Kidney epithelial cell (primary cell): ENCODE results near the gene LRRC7. TPM values are rescaled to one million over a fixed set of nuclear protein-coding genes. Genes with fewer than 3 reads are reported as not detected.

Experiments used
- DNase-seq: peaks from one replicate; pipeline ENCODE4 v3.0.0-alpha.2; 2010; ENCODE audit warnings: low read depth
- H3K27me3 ChIP-seq: 2 replicates; pipeline ENCODE4 v1.6.0; 2011; ENCODE audit warnings: low read length; ENCODE audit not compliant: control insufficient read depth, insufficient read depth
- H3K36me3 ChIP-seq: 2 replicates; pipeline ENCODE4 v1.5.1; 2011; ENCODE audit warnings: low read length; ENCODE audit not compliant: control insufficient read depth, insufficient read depth
- H3K4me3 ChIP-seq: 2 replicates; pipeline ENCODE4 v1.5.1; 2011; ENCODE audit warnings: low read depth, mild to moderate bottlenecking, control low read depth, low read length
- total RNA-seq: library from RNA; depleted of rRNA; stranded (reverse); fragments of >200 nt; gene quantifications from 2 replicates; pipeline ENCODE4 v1.2.3, GENCODE V29; 2015
- TF ChIP-seq, protein P1 (sequence below): IDR thresholded peaks from 2 replicates; pipeline ENCODE4 v1.5.1; 2011; ENCODE audit warnings: mild to moderate bottlenecking, moderate library complexity, low read length, control low read depth, inconsistent platforms; ENCODE audit not compliant: insufficient read depth, poor library complexity, severe bottlenecking

Gene LRRC7
- total RNA-seq, 1 donor from 2014 or later, result 0.04 TPM

DNA sequence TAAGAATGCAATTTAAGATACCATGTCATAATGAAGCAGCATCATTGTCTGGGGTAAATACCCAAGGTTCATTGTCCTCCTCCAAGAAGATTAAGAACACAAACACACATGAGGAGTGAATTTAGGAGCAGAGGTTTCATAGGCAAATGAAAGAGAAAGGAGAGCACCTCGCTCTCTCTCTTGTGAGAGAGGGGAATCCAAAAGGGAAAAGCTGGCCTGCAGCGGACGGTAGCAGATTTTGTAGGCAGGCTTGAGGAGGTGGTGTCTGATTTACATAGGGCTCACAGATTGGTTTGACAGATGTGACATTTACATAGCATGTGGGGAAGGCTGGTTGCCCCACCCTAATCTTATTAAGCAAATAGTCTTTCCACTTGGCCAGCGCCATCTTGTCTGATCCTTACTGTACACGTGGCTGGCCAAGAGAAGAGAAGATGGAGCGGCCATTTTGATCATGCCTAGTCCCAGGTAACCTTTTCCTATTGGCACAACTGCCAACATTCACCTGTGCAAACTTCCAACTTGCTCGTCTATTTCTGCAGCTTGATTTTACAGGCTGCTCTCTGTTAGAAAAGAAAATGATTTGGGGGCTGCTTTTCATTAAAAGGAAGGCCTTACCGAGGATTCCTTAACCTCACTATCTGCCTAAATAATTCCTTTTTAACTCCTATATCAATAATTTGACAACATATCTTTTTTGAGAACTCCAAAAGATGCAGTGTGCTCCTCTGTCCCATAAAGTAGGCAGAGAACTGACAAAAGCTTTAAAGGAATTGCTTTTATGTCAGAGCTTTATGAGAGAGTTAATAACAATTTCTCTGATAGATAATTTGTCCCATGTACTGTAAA, 16.0 kb upstream of the LRRC7 start:
- DNase-seq, result no peak
- Histone ChIP-seq H3K27me3 (no peaks in the 10 kb centered on the region), H3K36me3 (no peaks in the 10 kb centered on the region), H3K4me3 (no peak overlapping the region)
- TF ChIP-seq, protein P1, sequence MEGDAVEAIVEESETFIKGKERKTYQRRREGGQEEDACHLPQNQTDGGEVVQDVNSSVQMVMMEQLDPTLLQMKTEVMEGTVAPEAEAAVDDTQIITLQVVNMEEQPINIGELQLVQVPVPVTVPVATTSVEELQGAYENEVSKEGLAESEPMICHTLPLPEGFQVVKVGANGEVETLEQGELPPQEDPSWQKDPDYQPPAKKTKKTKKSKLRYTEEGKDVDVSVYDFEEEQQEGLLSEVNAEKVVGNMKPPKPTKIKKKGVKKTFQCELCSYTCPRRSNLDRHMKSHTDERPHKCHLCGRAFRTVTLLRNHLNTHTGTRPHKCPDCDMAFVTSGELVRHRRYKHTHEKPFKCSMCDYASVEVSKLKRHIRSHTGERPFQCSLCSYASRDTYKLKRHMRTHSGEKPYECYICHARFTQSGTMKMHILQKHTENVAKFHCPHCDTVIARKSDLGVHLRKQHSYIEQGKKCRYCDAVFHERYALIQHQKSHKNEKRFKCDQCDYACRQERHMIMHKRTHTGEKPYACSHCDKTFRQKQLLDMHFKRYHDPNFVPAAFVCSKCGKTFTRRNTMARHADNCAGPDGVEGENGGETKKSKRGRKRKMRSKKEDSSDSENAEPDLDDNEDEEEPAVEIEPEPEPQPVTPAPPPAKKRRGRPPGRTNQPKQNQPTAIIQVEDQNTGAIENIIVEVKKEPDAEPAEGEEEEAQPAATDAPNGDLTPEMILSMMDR, result no peak

DNA sequence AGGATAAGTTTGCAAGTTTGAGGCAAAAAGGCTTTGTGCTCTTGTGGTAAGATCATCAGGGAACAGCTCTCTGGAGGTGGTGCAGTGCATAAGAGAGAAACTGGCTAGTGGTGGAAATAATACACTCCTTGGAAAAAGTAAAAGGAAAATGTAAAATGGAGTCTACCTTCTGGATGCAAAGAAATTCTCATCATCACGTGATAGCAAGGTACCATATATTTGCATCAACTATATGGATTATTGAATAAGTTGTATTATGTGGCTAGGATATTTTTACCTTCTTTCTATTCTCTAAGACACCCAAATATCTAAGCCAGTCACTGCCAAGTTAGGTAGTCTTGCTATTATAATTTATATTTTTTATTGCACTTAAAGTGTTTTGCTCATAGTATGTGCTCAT, 14.0 kb upstream of the LRRC7 start:
- H3K36me3 ChIP-seq, result no peaks in the 10 kb centered on the region
- no peak overlapping the region for H3K4me3 ChIP-seq
- TF ChIP-seq, protein P1, result no peak
- no peak for DNase-seq
- H3K27me3 ChIP-seq, result no peaks in the 10 kb centered on the region

GRCh38 chr1:69568421-69569174, 876 bp downstream of the LRRC7 start:
- Histone ChIP-seq H3K4me3 (peak overlapping the region; percentile 51), H3K27me3 (peaks cover 21% of the 10 kb centered on the region), H3K36me3 (no peaks in the 10 kb centered on the region)
- TF ChIP-seq, protein P1, result no peak
- DNase-seq, result no peak

DNA sequence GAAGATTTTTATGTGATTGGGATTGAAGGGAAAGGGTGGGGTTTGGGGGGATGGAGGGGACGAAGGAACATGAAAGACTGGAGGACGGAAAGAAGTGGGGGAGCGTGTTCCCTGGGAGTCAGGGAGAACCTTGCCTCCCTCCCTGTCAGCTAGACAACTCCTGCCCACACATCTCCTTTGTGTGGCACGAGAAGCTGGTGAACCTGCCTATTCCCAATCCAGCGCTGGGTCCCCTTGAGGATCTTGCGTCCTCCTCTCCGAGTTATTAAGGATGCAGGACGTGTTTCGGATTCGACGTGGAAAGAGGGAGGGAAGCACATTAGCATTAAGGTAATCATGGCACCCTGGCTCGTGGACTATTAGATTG, 1.4 kb downstream of the LRRC7 start:
- TF ChIP-seq, protein P1, result no peak
- peak overlapping the region; percentile 51 for H3K4me3 ChIP-seq
- H3K27me3 ChIP-seq, result peaks cover 21% of the 10 kb centered on the region
- H3K36me3 ChIP-seq, result no peaks in the 10 kb centered on the region
- DNase-seq, result no peak

DNA sequence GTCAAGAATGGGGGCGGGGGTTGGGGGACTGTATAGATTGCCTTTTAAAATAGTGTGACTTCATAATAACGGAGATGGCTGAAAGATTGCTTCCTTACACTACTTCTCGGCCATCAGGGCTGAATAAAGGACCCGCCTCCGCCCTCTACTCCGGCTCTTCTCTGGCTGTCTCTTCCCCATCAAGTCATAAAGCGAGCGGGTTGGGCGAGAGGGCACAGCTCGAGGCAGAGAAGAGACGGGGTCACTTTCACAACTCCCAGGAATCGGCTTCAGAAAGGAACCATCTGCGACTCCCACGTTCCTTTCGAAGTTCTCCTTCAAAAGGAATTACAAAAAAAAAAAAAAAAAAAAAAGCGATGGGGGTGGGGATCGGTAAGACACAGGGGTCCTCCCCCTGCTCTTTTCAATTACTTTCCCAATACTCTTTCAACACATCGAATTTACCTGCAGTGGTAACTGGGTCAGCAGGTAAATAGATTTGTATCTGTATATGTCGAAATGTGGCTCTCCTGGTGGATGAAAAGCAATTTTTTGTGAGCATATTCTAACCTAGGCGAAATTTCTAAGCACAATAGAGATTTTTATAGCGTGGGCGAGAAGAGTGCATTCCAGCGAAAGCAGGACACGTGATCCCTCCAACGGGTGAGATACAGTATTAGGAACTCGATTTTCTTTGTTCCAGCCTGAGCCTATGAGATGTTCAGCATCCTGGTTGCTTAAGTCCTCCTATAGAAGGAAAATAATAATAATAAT, 2.0 kb downstream of the LRRC7 start:
- TF ChIP-seq, protein P1, result no peak
- peaks cover 21% of the 10 kb centered on the region for H3K27me3 ChIP-seq
- H3K4me3 ChIP-seq, result peak overlapping the region; percentile 51
- DNase-seq, result no peak
- no peaks in the 10 kb centered on the region for H3K36me3 ChIP-seq
